CD4-positive, CD25-positive, alpha-beta regulatory T cell (primary cell): ENCODE measurements around the gene ETV6. TPM values are rescaled to one million over a fixed set of nuclear protein-coding genes. Genes with fewer than 3 reads are reported as not detected.

ENCODE experiments used
- ATAC-seq, 2 donors: fragments of 150-1000 bp; cut with Tn5 transposase; one replicate each; pipeline ENCODE4 v1.10.0; 2021; ENCODE audit warnings: low read depth in 2 of 2, moderate number of reproducible peaks in 2 of 2, moderate library complexity in 1 of 2
- DNase-seq, 3 donors: peaks; one replicate each; pipeline versions ENCODE4 v3.0.0 to v3.0.0-alpha.2; 2012 to 2022; ENCODE audit warnings: mixed read lengths in 1 of 3
- H3K27ac ChIP-seq: one replicate; pipeline ENCODE4 v1.7.0; 2013; ENCODE audit warnings: mild to moderate bottlenecking, low read length; ENCODE audit not compliant: insufficient read depth, poor library complexity, severe bottlenecking
- H3K27me3 ChIP-seq: one replicate; pipeline ENCODE4 v1.7.0; 2013; ENCODE audit warnings: low read length; ENCODE audit not compliant: control insufficient read depth, insufficient read depth
- H3K36me3 ChIP-seq: one replicate; pipeline ENCODE4 v1.7.0; 2013; ENCODE audit warnings: mild to moderate bottlenecking, low read length, moderate library complexity; ENCODE audit not compliant: control insufficient read depth, insufficient read depth
- H3K4me1 ChIP-seq: 2 replicates; pipeline ENCODE4 v1.7.0; 2013; ENCODE audit warnings: mild to moderate bottlenecking, low read length; ENCODE audit not compliant: insufficient read depth, control insufficient read depth, poor library complexity, severe bottlenecking
- H3K4me3 ChIP-seq: one replicate; pipeline ENCODE4 v1.7.0; 2013; ENCODE audit warnings: low read depth, mild to moderate bottlenecking, low read length, moderate library complexity
- H3K9me3 ChIP-seq, 2 experiments: 1 replicate in 1 of 2; 2 replicates in 1 of 2; pipeline ENCODE4 v1.7.0; 2013; ENCODE audit warnings: low read length in 2 of 2, mild to moderate bottlenecking in 1 of 2, moderate library complexity in 1 of 2; ENCODE audit not compliant: control insufficient read depth in 2 of 2
- H3K27ac Mint-ChIP-seq, 3 donors: one replicate each; pipeline ENCODE4 v1.8.0; 2020 to 2022; ENCODE audit warnings: mild to moderate bottlenecking in 3 of 3, mixed read lengths in 3 of 3, moderate library complexity in 2 of 3
- H3K27me3 Mint-ChIP-seq: one replicate; pipeline ENCODE4 v1.8.0; 2022; ENCODE audit warnings: mild to moderate bottlenecking, mixed read lengths
- H3K36me3 Mint-ChIP-seq: one replicate; pipeline ENCODE4 v1.8.0; 2020; ENCODE audit warnings: mixed read lengths
- H3K4me1 Mint-ChIP-seq, 4 donors: one replicate each; pipeline ENCODE4 v1.8.0; 2020 to 2022; ENCODE audit warnings: mixed read lengths in 4 of 4, mild to moderate bottlenecking in 1 of 4
- H3K4me3 Mint-ChIP-seq, 4 donors: one replicate each; pipeline ENCODE4 v1.8.0; 2020 to 2022; ENCODE audit warnings: mild to moderate bottlenecking in 4 of 4, mixed read lengths in 4 of 4, moderate library complexity in 3 of 4
- H3K9me3 Mint-ChIP-seq, 7 donors: one replicate each; pipeline ENCODE4 v1.8.0; 2020 to 2022; ENCODE audit warnings: mixed read lengths in 7 of 7, mild to moderate bottlenecking in 3 of 7, moderate library complexity in 2 of 7
- polyA plus RNA-seq, 4 donors: library from polyadenylated mRNA; unstranded; fragments of 300-500 nt; fragmentation: Illumina TruSeq; gene quantifications; one replicate each; pipeline ENCODE4 v1.2.3, GENCODE V29; 2021
- total RNA-seq: library from RNA; stranded (reverse); gene quantifications from one replicate; pipeline ENCODE4 v1.2.3, GENCODE V29; 2022

The ETV6 gene
- total and polyA plus RNA-seq, 5 donors from 2014 or later = 2.5 to 62.5 (median 4.1) TPM

- no peak overlapping the region for H3K27ac Mint-ChIP-seq
These were observed 190.9 kb downstream of the ETV6 start for GRCh38 chr12:11840366-11840765.

GRCh38 chr12:11846488-11846887 is 197.0 kb downstream of the ETV6 start:
- ATAC-seq (no peak), DNase-seq (no peak)
- Mint-ChIP-seq H3K27ac (peak overlapping the region in 1 of 3 donors; percentile 80), H3K9me3 (no peaks in the 10 kb centered on the region), H3K4me1 (peaks cover 0 to 4% (median 2%) of the 10 kb centered on the region in 4 donors), H3K4me3 (peak overlapping the region in 1 of 4 donors; percentile 16), H3K36me3 (peaks cover 33% of the 10 kb centered on the region), H3K27me3 (no peaks in the 10 kb centered on the region)
- Histone ChIP-seq H3K9me3 (no peaks in the 10 kb centered on the region), H3K36me3 (peaks cover 17% of the 10 kb centered on the region), H3K4me3 (no peak overlapping the region), H3K27ac (no peak overlapping the region), H3K27me3 (no peaks in the 10 kb centered on the region), H3K4me1 (no peaks in the 10 kb centered on the region)

More at GRCh38 chr12:11840366-11840765, 190.9 kb downstream of the ETV6 start:
- H3K36me3 ChIP-seq = peaks cover 35% of the 10 kb centered on the region
- H3K4me3 ChIP-seq = no peak overlapping the region
- H3K4me3 Mint-ChIP-seq = no peak overlapping the region
- no peak overlapping the region for H3K27ac ChIP-seq
- H3K9me3 ChIP-seq = no peaks in the 10 kb centered on the region
- H3K4me1 ChIP-seq = no peaks in the 10 kb centered on the region
- H3K27me3 Mint-ChIP-seq = no peaks in the 10 kb centered on the region
- H3K36me3 Mint-ChIP-seq = peaks cover 44% of the 10 kb centered on the region
- H3K27me3 ChIP-seq = no peaks in the 10 kb centered on the region
- peaks cover 6 to 8% (median 6%) of the 10 kb centered on the region in 4 donors for H3K4me1 Mint-ChIP-seq
- ATAC-seq = no peak
- no peaks in the 10 kb centered on the region for H3K9me3 Mint-ChIP-seq
- no peak for DNase-seq

GRCh38 chr12:11847539-11847938 is 198.1 kb downstream of the ETV6 start:
- no peak overlapping the region for H3K4me3 ChIP-seq
- peaks cover 17% of the 10 kb centered on the region for H3K36me3 ChIP-seq
- no peaks in the 10 kb centered on the region for H3K27me3 Mint-ChIP-seq
- ATAC-seq = no peak
- peaks cover 0 to 5% (median 2%) of the 10 kb centered on the region in 4 donors for H3K4me1 Mint-ChIP-seq
- H3K9me3 Mint-ChIP-seq = no peaks in the 10 kb centered on the region
- no peaks in the 10 kb centered on the region for H3K9me3 ChIP-seq
- H3K27ac Mint-ChIP-seq = no peak overlapping the region
- no peak for DNase-seq
- no peak overlapping the region for H3K27ac ChIP-seq
- no peak overlapping the region for H3K4me3 Mint-ChIP-seq
- H3K4me1 ChIP-seq = no peaks in the 10 kb centered on the region
- H3K27me3 ChIP-seq = no peaks in the 10 kb centered on the region
- H3K36me3 Mint-ChIP-seq = peaks cover 26% of the 10 kb centered on the region

GRCh38 chr12:11849757-11850504 is 200.5 kb downstream of the ETV6 start:
- ATAC-seq (no peak), DNase-seq (no peak)
- peaks cover 19% of the 10 kb centered on the region for H3K36me3 Mint-ChIP-seq
- no peaks in the 10 kb centered on the region for H3K27me3 ChIP-seq
- peaks cover 21% of the 10 kb centered on the region for H3K36me3 ChIP-seq
- no peaks in the 10 kb centered on the region for H3K9me3 Mint-ChIP-seq
- no peaks in the 10 kb centered on the region for H3K9me3 ChIP-seq
- no peaks in the 10 kb centered on the region for H3K4me1 ChIP-seq
- no peak overlapping the region for H3K27ac Mint-ChIP-seq
- no peak overlapping the region for H3K27ac ChIP-seq
- no peak overlapping the region for H3K4me3 Mint-ChIP-seq
- H3K4me1 Mint-ChIP-seq = peaks cover 0 to 11% (median 2%) of the 10 kb centered on the region in 4 donors
- no peak overlapping the region for H3K4me3 ChIP-seq
- no peaks in the 10 kb centered on the region for H3K27me3 Mint-ChIP-seq

GRCh38 chr12:11853126-11853525 is 203.7 kb downstream of the ETV6 start:
- H3K27me3 Mint-ChIP-seq = no peaks in the 10 kb centered on the region
- peaks cover 0 to 14% (median 4%) of the 10 kb centered on the region in 4 donors for H3K4me1 Mint-ChIP-seq
- H3K27ac ChIP-seq = no peak overlapping the region
- peaks cover 14% of the 10 kb centered on the region for H3K36me3 Mint-ChIP-seq
- no peaks in the 10 kb centered on the region for H3K9me3 ChIP-seq
- H3K4me1 ChIP-seq = no peaks in the 10 kb centered on the region
- no peak overlapping the region for H3K4me3 Mint-ChIP-seq
- ATAC-seq (no peak), DNase-seq (no peak)
- H3K36me3 ChIP-seq = peaks cover 25% of the 10 kb centered on the region
- no peaks in the 10 kb centered on the region for H3K27me3 ChIP-seq
- H3K9me3 Mint-ChIP-seq = no peaks in the 10 kb centered on the region
- no peak overlapping the region for H3K4me3 ChIP-seq
- no peak overlapping the region for H3K27ac Mint-ChIP-seq

GRCh38 chr12:11854011-11854499 is 204.6 kb downstream of the ETV6 start:
- Mint-ChIP-seq H3K9me3 (peaks cover 0 to 2% (median 0%) of the 10 kb centered on the region in 7 donors), H3K27ac (no peak overlapping the region)

GRCh38 chr12:11855983-11856374 is 206.5 kb downstream of the ETV6 start:
- Histone ChIP-seq H3K4me3 (no peak overlapping the region), H3K36me3 (peaks cover 28% of the 10 kb centered on the region), H3K27me3 (no peaks in the 10 kb centered on the region), H3K9me3 (no peaks in the 10 kb centered on the region), H3K27ac (no peak overlapping the region), H3K4me1 (no peaks in the 10 kb centered on the region)
- H3K36me3 Mint-ChIP-seq = peaks cover 18% of the 10 kb centered on the region
- peaks cover 0 to 2% (median 0%) of the 10 kb centered on the region in 7 donors for H3K9me3 Mint-ChIP-seq
- H3K4me1 Mint-ChIP-seq = peaks cover 3 to 14% (median 8%) of the 10 kb centered on the region in 4 donors
- DNase-seq (no peak), ATAC-seq (no peak)
- H3K4me3 Mint-ChIP-seq = peak overlapping the region in 1 of 4 donors; percentile 40
- no peaks in the 10 kb centered on the region for H3K27me3 Mint-ChIP-seq
- peak overlapping the region in 1 of 3 donors; percentile 2 for H3K27ac Mint-ChIP-seq

More at GRCh38 chr12:11854011-11854499, 204.6 kb downstream of the ETV6 start:
- H3K4me3 ChIP-seq = no peak overlapping the region
- no peak overlapping the region for H3K27ac ChIP-seq
- Mint-ChIP-seq H3K4me1 (peaks cover 0 to 14% (median 4%) of the 10 kb centered on the region in 4 donors), H3K36me3 (peaks cover 13% of the 10 kb centered on the region), H3K27me3 (no peaks in the 10 kb centered on the region), H3K4me3 (no peak overlapping the region)
- H3K4me1 ChIP-seq = no peaks in the 10 kb centered on the region
- H3K36me3 ChIP-seq = peaks cover 25% of the 10 kb centered on the region
- no peaks in the 10 kb centered on the region for H3K9me3 ChIP-seq
- ATAC-seq = no peak
- H3K27me3 ChIP-seq = no peaks in the 10 kb centered on the region
- DNase-seq = no peak
